Cardiac septum (tissue), 1 donor: ENCODE data around the gene ING4. TPM values are rescaled to one million over a fixed set of nuclear protein-coding genes. Genes with fewer than 3 reads are reported as not detected.
A peak's percentile ranks its signal among the peaks of the same experiment; 100 is the strongest.

Source experiments
- DNase-seq: peaks from one replicate; pipeline ENCODE4 v3.0.0-alpha.2; 2020; ENCODE audit warnings: low spot score
- intact Hi-C: fragments of 100-400 bp; cut with DNase I; formaldehyde crosslinking; loops from one replicate; pipeline ENCODE4 v1.14.0; 2022
- total RNA-seq: library from RNA; stranded (reverse); fragmentation: NEBNext Ultra II Directional; extraction: Animal tissue kit (Norgen Biotek cat#: 25700); gene quantifications from one replicate; pipeline ENCODE4 v1.2.1, GENCODE V29; 2021
- donor health status: DM: no; HTN: no; CAD: no.

ING4 gene
- total RNA-seq, 1 donor from 2014 or later = 20.6 TPM

GRCh38 chr12:6688999-6689882 is 26.3 kb upstream of the ING4 start, which contains the start of gene ZNF384:
TSS of gene ZNF384 (minus strand) at chr12:6689375. CDS start at chr12:6679520, 9,855 bp downstream.
- intact Hi-C loops = loop anchor here (1.0 to 10.0 kb wide), 4 partner anchors 26 to 286 kb away; partner anchors contain the start of genes EMG1, ING4 and PHB2
- DNase-seq = peak; percentile 99

- no peak for DNase-seq
- intact Hi-C loops = loop anchor here (5.0 to 10.0 kb wide), 2 partner anchors 71 to 286 kb away; partner anchors contain the start of genes EMG1 and PHB2
These were observed 25.7 kb upstream of the ING4 start for GRCh38 chr12:6688543-6688998.

GRCh38 chr12:6685814-6686213 is 22.9 kb upstream of the ING4 start:
- DNase-seq = no peak
- intact Hi-C loops = loop anchor here (5.0 to 10.0 kb wide), 2 partner anchors 69 to 289 kb away; partner anchors contain the start of genes EMG1 and PHB2

GRCh38 chr12:6684609-6685008 is 21.7 kb upstream of the ING4 start:
- DNase-seq = no peak
- intact Hi-C loops = loop anchor here (5.0 to 10.0 kb wide), 2 partner anchors 67 to 290 kb away; partner anchors contain the start of genes EMG1 and PHB2

- intact Hi-C loops = no loop called here
- no peak for DNase-seq
These were observed 14.0 kb upstream of the ING4 start for GRCh38 chr12:6676962-6677361.

- DNase-seq = no peak
- intact Hi-C loops = no loop called here
These were observed 9.2 kb upstream of the ING4 start for GRCh38 chr12:6672143-6672542.

GRCh38 chr12:6667559-6668210 is 4.8 kb upstream of the ING4 start:
- no peak for DNase-seq
- intact Hi-C loops = no loop called here

- intact Hi-C loops = no loop called here
These were observed 3.3 kb upstream of the ING4 start for GRCh38 chr12:6666211-6666610.

GRCh38 chr12:6664902-6665301 is 2.0 kb upstream of the ING4 start:
- no peak for DNase-seq
- intact Hi-C loops = loop anchor here (5.0 kb wide), 1 partner anchor 48 kb away; no protein-coding TSS in a partner anchor

More at GRCh38 chr12:6666211-6666610, 3.3 kb upstream of the ING4 start:
- no peak for DNase-seq

GRCh38 chr12:6662602-6662905 is 365 bp downstream of the ING4 start:
- no peak for DNase-seq
- intact Hi-C loops = loop anchor here (5.0 kb wide), 1 partner anchor 45 kb away; no protein-coding TSS in a partner anchor

GRCh38 chr12:6653987-6654386 is 8.9 kb downstream of the ING4 start:
- no peak for DNase-seq
- intact Hi-C loops = no loop called here

GRCh38 chr12:6653342-6653741 is 9.6 kb downstream of the ING4 start:
- intact Hi-C loops = no loop called here
- DNase-seq = no peak

GRCh38 chr12:6652391-6652790 is 10.5 kb downstream of the ING4 start:
- no peak for DNase-seq
- intact Hi-C loops = no loop called here

- intact Hi-C loops = no loop called here
- no peak for DNase-seq
These were observed 12.1 kb downstream of the ING4 start for GRCh38 chr12:6650832-6651231.

- intact Hi-C loops = no loop called here
- peak; percentile 90 for DNase-seq
These were observed 15.8 kb downstream of the ING4 start, which contains the start of gene ACRBP for GRCh38 chr12:6647083-6647604. TSS of gene ACRBP (minus strand) at chr12:6647432. CDS start at chr12:6647366, 66 bp downstream.

- DNase-seq = no peak
- intact Hi-C loops = no loop called here
These were observed 16.4 kb downstream of the ING4 start for GRCh38 chr12:6646276-6647082.

- no peak for DNase-seq
These were observed 18.0 kb downstream of the ING4 start for GRCh38 chr12:6644903-6645302.

GRCh38 chr12:6644257-6644596 is 18.7 kb downstream of the ING4 start:
- DNase-seq = no peak
- intact Hi-C loops = no loop called here

More at GRCh38 chr12:6644903-6645302, 18.0 kb downstream of the ING4 start:
- intact Hi-C loops = no loop called here

- intact Hi-C loops = no loop called here
- DNase-seq = no peak
These were observed 19.2 kb downstream of the ING4 start for GRCh38 chr12:6643569-6644256.
